PC-9 (cell line): ENCODE measurements around the gene USP49. TPM values are rescaled to one million over a fixed set of nuclear protein-coding genes. Genes with fewer than 3 reads are reported as not detected.

Experiments used
- BruUV-seq: library from RNA; stranded (reverse); fragments of 400-500 nt; replicated peaks from 2 replicates; lab custom pipeline; 2021; lab: Mats Ljungman, UMichigan
- CTCF ChIA-PET: fragments of 300-600 bp; sonication (Branson Sonifier 250); formaldehyde crosslinking; loops from one replicate; lab custom pipeline; 2022; ENCODE audit warnings: antibody characterized with exemption; lab: Charles Lee
- POLR2A ChIA-PET: fragments of 300-600 bp; sonication (Branson Sonifier 250); formaldehyde crosslinking; loops from one replicate; lab custom pipeline; 2022; ENCODE audit warnings: antibody characterized with exemption; ENCODE audit not compliant: unreplicated experiment; lab: Charles Lee
- DNase-seq, 2 experiments: peaks; one replicate each; pipeline versions ENCODE4 v3.0.0 to v3.0.0-alpha.2; 2015 to 2022; ENCODE audit warnings: mixed read lengths in 1 of 2
- H2AFZ ChIP-seq: fragments of 200-600 bp; sonication (generic); 2 replicates; pipeline ENCODE4 v1.8.1; 2017; ENCODE audit warnings: antibody characterized with exemption
- H3F3A ChIP-seq: fragments of 200-600 bp; sonication (generic); 2 replicates; pipeline ENCODE4 v1.8.1; 2017; ENCODE audit warnings: antibody characterized with exemption, mild to moderate bottlenecking, low read depth; ENCODE audit not compliant: insufficient read depth
- H3K27ac ChIP-seq: fragments of 200-600 bp; sonication (generic); 2 replicates; pipeline ENCODE4 v1.6.1; 2016; ENCODE audit warnings: mixed run types
- H3K27me3 ChIP-seq: fragments of 200-600 bp; sonication (generic); 2 replicates; pipeline ENCODE4 v1.6.1; 2016; ENCODE audit warnings: low read depth, mixed run types; ENCODE audit not compliant: insufficient read depth
- H3K36me3 ChIP-seq: fragments of 200-600 bp; sonication (generic); 2 replicates; pipeline ENCODE4 v1.6.1; 2016; ENCODE audit warnings: low read depth, mixed run types
- H3K4me1 ChIP-seq: fragments of 200-600 bp; sonication (generic); replicated peaks from 2 replicates; pipeline ENCODE4 v1.6.1; 2016; ENCODE audit warnings: mixed run types; ENCODE audit not compliant: insufficient read depth
- H3K4me2 ChIP-seq: fragments of 200-600 bp; sonication (generic); 2 replicates; pipeline ENCODE4 v1.6.1; 2017; ENCODE audit warnings: mixed run types
- H3K4me3 ChIP-seq: fragments of 200-600 bp; sonication (generic); 2 replicates; pipeline ENCODE4 v1.6.1; 2016; ENCODE audit warnings: mixed run types
- H3K79me2 ChIP-seq: fragments of 200-600 bp; sonication (generic); 2 replicates; pipeline ENCODE4 v1.6.1; 2017; ENCODE audit warnings: low read depth, mixed run types
- H3K9me2 ChIP-seq: fragments of 200-600 bp; sonication (generic); 2 replicates; pipeline ENCODE4 v1.8.1; 2017; ENCODE audit warnings: mild to moderate bottlenecking; ENCODE audit not compliant: insufficient read depth
- H3K9me3 ChIP-seq: fragments of 200-600 bp; sonication (generic); 2 replicates; pipeline ENCODE4 v1.8.1; 2016; ENCODE audit warnings: low read depth; ENCODE audit not compliant: insufficient read depth
- H4K20me1 ChIP-seq: fragments of 200-600 bp; sonication (generic); 2 replicates; pipeline ENCODE4 v1.8.1; 2017; ENCODE audit not compliant: insufficient read depth
- CTCF ChIP-seq: fragments of 200-600 bp; sonication (generic); conservative IDR thresholded peaks from 2 replicates; pipeline ENCODE4 v1.6.1; 2017; ENCODE audit warnings: mixed run types, antibody characterized with exemption, mild to moderate bottlenecking, moderate library complexity
- EZH2 ChIP-seq: fragments of 200-600 bp; sonication (generic); IDR thresholded peaks from 2 replicates; pipeline ENCODE4 v1.8.0; 2017; ENCODE audit warnings: antibody characterized with exemption, low read depth
- intact Hi-C: fragments of 100-400 bp; cut with micrococcal nuclease; formaldehyde crosslinking; loops from one replicate; pipeline ENCODE4 v1.10.0; 2022; ENCODE audit not compliant: unreplicated experiment
- total RNA-seq: library from RNA; stranded (reverse); gene quantifications from 2 replicates; pipeline ENCODE4 v1.2.3, GENCODE V29; 2021

Gene USP49
- total RNA-seq, 1 experiment from 2014 or later = 10.9 TPM

GRCh38 chr6:41939176-41939847 lies 44.1 kb upstream of the USP49 start:
- ChIA-PET POLR2A (interaction anchor here (0.6 kb wide), 3 partner anchors 23 to 226 kb away, joined by 3 to 7 read pairs (median 6); no protein-coding TSS in a partner anchor), CTCF (interaction anchor here (0.6 to 1.0 kb wide), 5 partner anchors 18 to 275 kb away, joined by 3 to 5 read pairs (median 3); partner anchors contain the start of genes BYSL and MED20)
- no peaks in the 10 kb centered on the region for H3K9me3 ChIP-seq
- H3K27me3 ChIP-seq = no peaks in the 10 kb centered on the region
- peaks cover 13% of the 10 kb centered on the region; the same call in 1 of the 2 replicates for H4K20me1 ChIP-seq
- H3K4me1 ChIP-seq = peaks cover 34% of the 10 kb centered on the region
- intact Hi-C loops = loop anchor here (5.0 kb wide), 2 partner anchors 137 to 157 kb away; partner anchors contain the start of gene PRICKLE4
- H3K79me2 ChIP-seq = peaks cover 15% of the 10 kb centered on the region
- DNase-seq = no peak
- H3K4me2 ChIP-seq = peak overlapping the region; percentile 100; the same call in 1 of the 2 replicates
- peaks cover 47% of the 10 kb centered on the region for H3F3A ChIP-seq
- TF ChIP-seq EZH2 (no peak), CTCF (no peak)
- H3K9me2 ChIP-seq = no peaks in the 10 kb centered on the region
- H3K4me3 ChIP-seq = no peak overlapping the region
- BruUV-seq = no TSS peak
- no peak overlapping the region for H2AFZ ChIP-seq
- 0 out of 2 replicates have a peak, but pooled peaks cover 2% of the 10 kb centered on the region for H3K36me3 ChIP-seq
- no peak overlapping the region for H3K27ac ChIP-seq

DNA sequence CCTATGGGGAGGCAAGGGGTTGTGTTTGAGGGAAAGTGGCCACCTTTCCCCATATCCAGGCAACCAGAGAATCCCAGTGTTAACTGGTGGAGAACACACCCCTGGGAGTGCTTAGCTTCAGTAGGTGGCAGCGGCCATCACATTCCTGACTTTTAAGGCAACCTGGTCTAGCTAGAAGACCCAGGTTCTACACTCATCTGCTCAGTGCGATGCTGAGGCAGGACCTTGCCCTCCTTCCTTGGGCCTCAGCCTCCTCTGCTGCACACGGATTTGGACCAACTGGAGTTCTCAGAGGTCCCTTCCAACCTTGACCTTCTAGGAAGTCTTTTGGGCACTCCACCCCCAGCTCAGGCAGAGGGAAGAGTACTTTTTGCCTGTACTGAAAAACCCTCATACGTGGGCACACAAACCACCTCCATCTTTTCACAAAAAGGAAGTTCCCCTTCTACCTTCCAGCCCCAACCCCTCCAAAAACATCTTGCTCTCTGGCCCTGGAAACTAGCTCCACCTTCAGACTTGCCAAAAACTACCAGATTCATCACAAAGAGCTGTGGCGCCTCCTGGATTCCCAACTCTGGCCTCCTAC lies 43.5 kb upstream of the USP49 start:
- Histone ChIP-seq H3K79me2 (peaks cover 15% of the 10 kb centered on the region), H3K27me3 (no peaks in the 10 kb centered on the region), H3K9me2 (no peaks in the 10 kb centered on the region), H3K4me2 (no peak overlapping the region), H2AFZ (no peak overlapping the region), H4K20me1 (peaks cover 17% of the 10 kb centered on the region; the same call in 1 of the 2 replicates), H3K4me3 (no peak overlapping the region), H3K4me1 (peaks cover 34% of the 10 kb centered on the region), H3K9me3 (no peaks in the 10 kb centered on the region), H3K27ac (no peak overlapping the region), H3K36me3 (0 out of 2 replicates have a peak, but pooled peaks cover 6% of the 10 kb centered on the region), H3F3A (peaks cover 51% of the 10 kb centered on the region)
- no peak for TF ChIP-seq CTCF
- TF ChIP-seq EZH2 = no peak
- intact Hi-C loops = loop anchor here (5.0 kb wide), 2 partner anchors 136 to 156 kb away; partner anchors contain the start of gene PRICKLE4
- DNase-seq = no peak
- BruUV-seq = no TSS peak
- ChIA-PET POLR2A (no interaction called here), CTCF (interaction anchor here (1.0 kb wide), 2 partner anchors 106 to 276 kb away, joined by 3 to 4 read pairs; no protein-coding TSS in a partner anchor)

DNA sequence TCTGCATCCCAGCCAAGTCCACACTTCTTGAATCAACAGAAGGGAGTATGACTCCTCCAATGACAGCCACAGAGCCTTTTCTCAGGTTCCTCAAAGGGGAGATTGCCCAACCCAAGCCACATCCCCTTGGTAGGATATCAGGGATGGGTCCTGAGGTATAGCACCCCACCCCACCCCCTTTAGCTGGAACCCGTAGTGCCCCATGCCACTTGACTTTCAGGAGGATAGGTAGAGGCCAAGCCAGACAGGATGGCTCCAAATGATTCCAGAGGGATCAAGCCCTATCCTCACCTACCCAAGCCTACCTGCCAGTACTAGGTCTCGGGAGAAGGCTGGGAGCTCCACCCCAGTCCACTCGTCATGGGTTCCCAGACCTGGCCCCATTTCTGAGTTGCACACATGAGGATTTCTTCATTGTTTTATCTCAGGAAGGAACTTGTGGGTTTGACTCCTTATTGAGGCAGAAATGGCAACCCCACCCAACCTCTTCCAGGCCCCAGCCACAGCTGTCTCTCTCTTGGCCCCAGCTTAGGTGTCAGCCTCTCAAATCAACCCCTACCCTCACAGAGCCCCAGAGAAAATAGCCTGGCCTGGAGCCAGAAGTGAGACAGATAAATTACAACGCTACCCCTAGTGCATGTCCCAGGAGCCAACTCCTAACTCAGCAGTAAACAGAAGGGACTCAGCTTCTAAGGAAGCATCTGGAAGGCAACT lies 42.8 kb upstream of the USP49 start:
- ChIA-PET POLR2A (no interaction called here), CTCF (no interaction called here)
- Histone ChIP-seq H3K9me2 (no peaks in the 10 kb centered on the region), H3K4me3 (no peak overlapping the region), H3K4me1 (peaks cover 29% of the 10 kb centered on the region), H2AFZ (no peak overlapping the region), H3K79me2 (peaks cover 15% of the 10 kb centered on the region), H3K36me3 (0 out of 2 replicates have a peak, but pooled peaks cover 6% of the 10 kb centered on the region), H3K27me3 (no peaks in the 10 kb centered on the region), H3F3A (peaks cover 54% of the 10 kb centered on the region), H3K9me3 (no peaks in the 10 kb centered on the region), H3K4me2 (no peak overlapping the region), H3K27ac (no peak overlapping the region), H4K20me1 (peaks cover 17% of the 10 kb centered on the region; the same call in 1 of the 2 replicates)
- no TSS peak for BruUV-seq
- no peak for DNase-seq
- no peak for TF ChIP-seq CTCF
- TF ChIP-seq EZH2 = no peak
- intact Hi-C loops = loop anchor here (5.0 kb wide), 2 partner anchors 136 to 156 kb away; partner anchors contain the start of gene PRICKLE4
